Panc1 (cell line): ENCODE measurements around the gene ZNF831.

Experiments
- CTCF ChIP-seq: fragments of 450-650 bp; IDR thresholded peaks from 2 replicates; pipeline ENCODE4 v1.5.1; 2017; ENCODE audit warnings: mild to moderate bottlenecking
- SIN3A ChIP-seq: IDR thresholded peaks from 2 replicates; pipeline ENCODE4 v1.6.1; 2012; ENCODE audit warnings: low read depth, mild to moderate bottlenecking, low read length, moderate library complexity, borderline replicate concordance; ENCODE audit not compliant: insufficient read depth

- TF ChIP-seq CTCF = no peak
- TF ChIP-seq SIN3A = no peak
Observed at GRCh38 chr20:59165891-59166709, 2.5 kb downstream of the ZNF831 start.
